ENCODE measurements around the gene STIM2. TPM values are rescaled to one million over a fixed set of nuclear protein-coding genes. Genes with fewer than 3 reads are reported as not detected.

The STIM2 gene
- total and polyA plus RNA-seq, 2 of the 4 experiments (the other 2 are of a cell fraction) = 16.1 to 27.6 TPM

DNA sequence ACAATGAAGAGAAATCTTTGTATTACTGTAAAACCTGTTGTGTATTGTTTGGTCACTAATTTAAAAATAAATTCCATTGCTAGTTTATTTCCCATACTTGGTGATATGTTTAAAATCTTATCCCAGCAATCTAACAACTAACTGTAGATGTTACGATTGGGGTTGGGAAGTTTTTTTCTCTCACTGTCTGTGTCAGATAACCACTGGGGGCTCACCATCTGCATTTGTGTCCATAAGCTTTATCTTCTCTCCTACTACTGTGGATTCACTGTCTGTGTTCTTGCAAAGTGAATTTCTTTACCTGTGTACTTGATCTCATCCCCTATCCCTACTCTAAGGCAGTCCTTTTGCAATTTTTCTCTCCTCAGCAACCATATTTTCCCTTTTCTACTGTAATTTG is 81.3 kb downstream of the STIM2 start:
- H2AK5ac ChIP-seq (ENCODE audit: low read depth, low read length) = no peak overlapping the region
- H2BK120ac ChIP-seq (ENCODE audit: low read depth, low read length) = no peak overlapping the region
- no peak overlapping the region for H2BK15ac ChIP-seq (ENCODE audit: low read depth, low read length)
- no peaks in the 10 kb centered on the region for H3K9me3 ChIP-seq (ENCODE audit: control insufficient read depth, insufficient read depth, low read length)
- H3K23ac ChIP-seq (ENCODE audit: low read depth, low read length) = no peak overlapping the region
- no peak overlapping the region for H3K4me3 ChIP-seq (ENCODE audit: insufficient read depth, low read depth, low read length)
- H3K4me2 ChIP-seq (ENCODE audit: low read depth, low read length) = no peak overlapping the region
- no peak overlapping the region for H3K4ac ChIP-seq (ENCODE audit: low read depth, low read length)
- no peak overlapping the region for H2AFZ ChIP-seq (replicated peaks; ENCODE audit: low read length, poor library complexity)
- no peak overlapping the region for H2BK20ac ChIP-seq (ENCODE audit: low read depth, low read length)
- no peaks in the 10 kb centered on the region for H3K9me1 ChIP-seq (ENCODE audit: insufficient read depth, low read length)
- no peak overlapping the region for H2AK9ac ChIP-seq (replicated peaks; ENCODE audit: low read depth, low read length, poor library complexity)
- no peak overlapping the region for H3K27ac ChIP-seq (ENCODE audit: insufficient read depth, low read length)
- dilution Hi-C loops (cut with HindIII; ENCODE audit: low sequenced_read_pairs, unreplicated experiment) = no loop called here
- ChIA-PET CTCF (no interaction called here), POLR2A (ENCODE audit: unreplicated experiment) (no interaction called here)
- no peaks in the 10 kb centered on the region for H4K20me1 ChIP-seq (ENCODE audit: insufficient read depth, low read length)
- no peak overlapping the region for H3K18ac ChIP-seq (ENCODE audit: low read depth, low read length)
- TF ChIP-seq MXI1 (IDR thresholded peaks at IDR 0.05; ENCODE audit: borderline replicate concordance, low read depth, low read length) = no peak
- no peak for TF ChIP-seq NFE2L2 (IDR thresholded peaks at IDR 0.05; ENCODE audit: low read depth, low read length)
- no peak for TF ChIP-seq CEBPB (IDR thresholded peaks at IDR 0.05; ENCODE audit: low read depth, low read length)
- TF ChIP-seq, protein P1, sequence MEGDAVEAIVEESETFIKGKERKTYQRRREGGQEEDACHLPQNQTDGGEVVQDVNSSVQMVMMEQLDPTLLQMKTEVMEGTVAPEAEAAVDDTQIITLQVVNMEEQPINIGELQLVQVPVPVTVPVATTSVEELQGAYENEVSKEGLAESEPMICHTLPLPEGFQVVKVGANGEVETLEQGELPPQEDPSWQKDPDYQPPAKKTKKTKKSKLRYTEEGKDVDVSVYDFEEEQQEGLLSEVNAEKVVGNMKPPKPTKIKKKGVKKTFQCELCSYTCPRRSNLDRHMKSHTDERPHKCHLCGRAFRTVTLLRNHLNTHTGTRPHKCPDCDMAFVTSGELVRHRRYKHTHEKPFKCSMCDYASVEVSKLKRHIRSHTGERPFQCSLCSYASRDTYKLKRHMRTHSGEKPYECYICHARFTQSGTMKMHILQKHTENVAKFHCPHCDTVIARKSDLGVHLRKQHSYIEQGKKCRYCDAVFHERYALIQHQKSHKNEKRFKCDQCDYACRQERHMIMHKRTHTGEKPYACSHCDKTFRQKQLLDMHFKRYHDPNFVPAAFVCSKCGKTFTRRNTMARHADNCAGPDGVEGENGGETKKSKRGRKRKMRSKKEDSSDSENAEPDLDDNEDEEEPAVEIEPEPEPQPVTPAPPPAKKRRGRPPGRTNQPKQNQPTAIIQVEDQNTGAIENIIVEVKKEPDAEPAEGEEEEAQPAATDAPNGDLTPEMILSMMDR (conservative IDR thresholded peaks at IDR 0.05; ENCODE audit: low read depth, low read length) = no peak
- H2BK5ac ChIP-seq (ENCODE audit: low read depth, low read length, poor library complexity, severe bottlenecking) = no peak overlapping the region
- H4K91ac ChIP-seq (ENCODE audit: insufficient read depth, low read depth, low read length) = no peak overlapping the region
- H3K14ac ChIP-seq (replicated peaks; ENCODE audit: low read depth, low read length) = no peak overlapping the region
- no peak overlapping the region for H3K9ac ChIP-seq (ENCODE audit: low read depth, low read length)
- H3K36me3 ChIP-seq (ENCODE audit: control insufficient read depth, insufficient read depth, low read length) = no peaks in the 10 kb centered on the region
- H4K8ac ChIP-seq (ENCODE audit: low read depth in 2 of 2, low read length in 2 of 2) = no peak overlapping the region
- no peaks in the 10 kb centered on the region for H3K27me3 ChIP-seq (ENCODE audit: control insufficient read depth, insufficient read depth, low read length)
- no peak overlapping the region for H4K5ac ChIP-seq (ENCODE audit: low read depth, low read length)
- no peaks in the 10 kb centered on the region for H3K4me1 ChIP-seq (ENCODE audit: control insufficient read depth, insufficient read depth, low read length)
- peaks cover 12 to 20% of the 10 kb centered on the region in 2 experiments; a peak in 3 of 4 replicates for H3K79me1 ChIP-seq (ENCODE audit: low read depth in 1 of 2, low read length in 2 of 2)
- BruUV-seq (replicated peaks) = no TSS peak
- ATAC-seq (ENCODE audit: low read depth) (no peak), DNase-seq (no peak)
- no peak overlapping the region for H3K56ac ChIP-seq (ENCODE audit: extremely low read depth, insufficient read depth, low read length)
- in situ Hi-C loops (cut with MboI; ENCODE audit: low sequenced_read_pairs) = no loop called here
- intact Hi-C loops (cut with micrococcal nuclease) = no loop called here
- no CpG with 5 or more reads among the region's 1 CpG for WGBS, 2 experiments (ENCODE audit: extremely low coverage in 2 of 2, insufficient read length in 1 of 2)
